ENCODE results near the gene HDHD3.
"Not testable (repeated sequence)": the region's sequence is repeated elsewhere in the genome, so short reads cannot be mapped to it uniquely, and the experiment has no call there.

Gene HDHD3

DNA sequence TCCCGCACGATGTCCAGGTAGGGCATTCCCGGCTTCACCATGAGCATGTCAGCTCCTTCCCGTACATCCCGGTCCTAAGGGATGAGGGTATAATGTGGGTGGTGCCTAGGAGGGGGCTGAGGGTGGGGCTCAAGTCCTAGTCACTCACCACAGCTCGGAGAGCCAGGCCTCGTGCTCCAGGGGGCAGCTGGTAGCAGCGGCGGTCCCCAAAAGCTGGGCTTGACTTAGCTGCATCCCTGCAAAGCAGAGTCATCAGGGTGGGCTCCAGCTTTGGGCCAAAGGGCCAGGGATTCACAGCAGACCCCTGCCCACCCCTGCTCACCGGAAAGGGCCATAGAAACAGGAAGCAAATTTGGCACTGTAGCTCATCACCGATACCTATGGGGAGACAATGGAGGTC, 12.7 kb upstream of the HDHD3 start:
- no peak for DNase-seq (ENCODE audit: low read depth in 3 of 3)

DNA sequence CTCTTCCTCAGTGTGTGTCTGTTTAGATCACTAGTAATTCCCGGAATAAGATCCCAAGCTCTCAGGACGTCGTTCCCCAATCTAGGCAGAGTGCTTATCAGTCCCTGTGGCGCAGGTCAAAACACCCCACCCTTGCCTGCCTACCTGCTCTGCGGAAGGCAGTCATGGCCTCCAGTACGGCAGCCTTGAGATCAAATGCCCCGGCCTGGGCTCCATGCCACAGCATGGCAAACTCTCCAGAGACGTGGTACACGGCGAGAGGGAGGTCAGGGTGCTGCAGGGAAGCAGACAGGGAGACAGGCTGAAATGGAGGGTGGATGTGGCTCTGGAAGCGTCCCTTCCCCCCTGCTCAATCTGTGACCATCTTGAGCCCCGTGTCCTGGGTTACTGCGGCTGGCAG, 12.0 kb upstream of the HDHD3 start:
- DNase-seq (ENCODE audit: low read depth in 3 of 3) = no peak

DNA sequence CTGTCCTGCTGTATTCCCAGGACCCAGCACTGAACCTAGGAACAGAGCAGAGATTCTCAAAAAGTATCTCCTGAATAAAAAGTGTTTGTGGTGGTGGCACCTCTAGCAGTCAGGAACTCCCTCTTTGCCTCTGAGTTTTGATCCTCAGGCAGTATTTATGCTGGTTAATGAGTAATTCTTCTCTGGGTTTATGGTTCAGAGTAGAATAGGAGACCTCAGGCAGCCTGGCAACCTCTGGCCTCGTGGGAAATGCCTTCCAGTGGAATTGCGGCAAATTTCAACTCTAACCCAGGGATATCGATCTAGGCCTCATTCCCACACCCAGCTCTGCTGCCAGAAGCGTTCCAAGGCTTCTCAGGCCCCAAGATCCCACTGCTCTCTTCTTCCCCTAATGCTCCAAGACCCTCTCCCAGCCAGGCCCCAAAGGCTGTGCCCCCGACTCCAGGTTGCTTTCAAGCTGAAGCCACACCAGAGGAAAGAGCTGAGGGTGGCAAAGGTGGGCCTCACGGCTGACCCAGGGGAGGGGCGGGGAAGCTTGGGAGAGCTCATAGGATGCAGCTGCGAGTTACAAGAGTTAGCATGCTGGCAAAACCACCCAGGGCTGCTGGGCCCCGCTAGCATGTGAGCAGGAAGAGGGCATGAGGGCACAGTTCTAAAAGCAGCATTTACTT, 10.9 kb upstream of the HDHD3 start:
- DNase-seq (ENCODE audit: low read depth in 3 of 3) = no peak

DNA sequence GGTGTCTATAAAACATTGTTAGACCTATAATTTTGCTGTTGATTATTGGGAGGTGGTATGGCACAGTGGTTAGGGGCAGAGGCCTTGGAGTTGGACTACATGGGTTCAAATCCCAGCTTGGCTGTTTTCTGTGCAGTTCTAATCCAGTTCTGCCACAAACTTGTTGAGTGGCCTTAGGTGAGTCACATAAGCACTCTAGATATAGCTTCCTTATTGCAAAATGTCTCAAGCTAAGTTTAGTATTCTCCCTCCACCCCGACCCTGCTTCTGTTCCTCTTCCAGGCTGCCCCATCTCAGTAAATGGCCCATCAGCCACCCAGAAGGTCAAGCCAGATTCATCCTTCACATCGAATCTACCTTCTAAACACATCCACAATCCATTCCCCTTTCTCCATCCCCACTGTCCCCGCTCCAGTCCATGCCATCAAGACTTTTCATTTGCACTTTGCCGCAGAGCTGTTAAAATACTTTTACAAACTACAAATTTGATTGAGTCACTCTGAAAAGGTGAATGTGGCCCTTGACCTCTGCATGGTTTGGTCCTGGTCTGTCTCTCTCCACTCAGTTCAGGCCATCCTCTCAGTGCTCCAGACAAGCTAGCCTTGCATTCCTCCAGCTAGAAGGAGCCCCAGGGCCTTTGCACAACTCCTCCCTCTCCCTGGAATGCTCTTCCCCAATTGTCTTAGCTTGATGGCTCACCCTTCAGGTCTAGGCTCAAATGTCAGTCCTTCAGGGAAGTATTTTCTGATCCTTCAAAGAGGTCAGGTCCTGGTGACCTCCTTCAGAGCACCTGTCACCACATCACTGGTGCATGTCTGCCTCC, 10.0 kb upstream of the HDHD3 start:
- no peak for DNase-seq (ENCODE audit: low read depth in 3 of 3)

DNA sequence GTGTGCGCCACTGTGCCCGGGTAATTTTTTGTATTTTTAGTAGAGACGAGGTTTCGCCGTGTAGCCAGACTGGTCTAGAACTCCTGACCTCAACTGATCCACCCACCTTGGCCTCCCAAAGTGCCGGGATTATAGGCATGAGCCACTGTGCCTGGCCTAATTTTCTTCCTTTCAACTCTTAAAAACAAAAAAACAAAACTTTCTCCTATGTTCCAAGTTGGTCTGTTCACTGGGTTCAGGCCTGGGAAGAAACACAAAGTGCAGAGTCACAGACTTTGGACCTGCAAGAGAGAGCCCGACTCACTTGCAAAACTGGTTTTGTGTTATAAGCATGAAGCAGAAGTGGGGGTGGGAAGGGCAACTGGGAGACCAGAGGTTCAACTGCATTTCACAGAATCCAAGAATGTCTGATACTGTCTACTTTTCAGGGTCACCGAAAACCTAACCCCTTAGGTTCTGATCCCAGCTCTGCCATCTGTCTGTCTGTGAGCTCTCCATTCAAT, 5.2 kb upstream of the HDHD3 start:
- no peak for DNase-seq (ENCODE audit: low read depth in 3 of 3)

DNA sequence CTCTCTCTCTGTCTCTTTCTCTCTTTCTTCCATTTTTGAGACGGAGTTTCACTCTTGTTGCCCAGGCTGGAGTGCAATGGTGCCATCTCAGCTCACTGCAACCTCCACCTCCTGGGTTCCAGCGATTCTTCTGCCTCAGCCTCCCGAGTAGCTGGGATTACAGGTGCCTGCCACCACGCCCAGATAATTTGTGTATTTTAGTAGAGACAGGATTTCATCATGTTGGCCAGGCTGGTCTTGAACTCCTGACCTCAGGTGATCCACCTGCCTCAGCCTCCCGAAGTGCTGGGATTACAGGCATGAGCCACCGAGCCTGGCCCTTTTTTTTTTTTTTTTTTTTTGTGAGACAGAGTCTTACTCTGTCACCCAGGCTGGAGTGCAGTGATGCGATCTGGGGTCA, 4.7 kb upstream of the HDHD3 start:
- not testable (repeated sequence) for DNase-seq (ENCODE audit: low read depth in 3 of 3)

DNA sequence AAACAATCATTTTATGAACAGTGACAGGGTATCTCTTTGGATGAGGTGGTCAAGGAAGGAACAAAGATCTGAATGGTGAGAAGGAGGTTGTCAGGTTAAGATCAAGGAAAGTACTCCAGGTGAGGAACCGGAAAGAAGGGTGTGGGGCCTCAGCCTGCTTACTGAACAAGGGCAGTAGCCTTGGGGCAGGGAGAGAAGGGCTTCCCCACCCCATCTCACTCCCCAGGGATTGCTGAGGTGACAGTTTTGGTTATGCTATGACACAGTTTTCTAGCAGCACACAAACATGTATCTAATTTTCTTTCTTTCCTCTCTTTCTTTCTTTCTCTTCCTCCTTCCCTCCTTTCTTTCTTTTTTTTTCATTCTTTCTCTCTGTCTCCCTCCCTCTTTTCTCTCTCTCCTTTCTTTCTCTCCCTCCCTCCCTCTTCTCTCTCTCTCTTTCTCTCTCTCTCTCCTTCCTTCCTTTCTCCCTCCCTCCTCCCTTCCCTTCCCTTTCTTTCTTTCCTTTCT, 4.1 kb upstream of the HDHD3 start:
- DNase-seq (ENCODE audit: low read depth in 3 of 3) = no peak

DNA sequence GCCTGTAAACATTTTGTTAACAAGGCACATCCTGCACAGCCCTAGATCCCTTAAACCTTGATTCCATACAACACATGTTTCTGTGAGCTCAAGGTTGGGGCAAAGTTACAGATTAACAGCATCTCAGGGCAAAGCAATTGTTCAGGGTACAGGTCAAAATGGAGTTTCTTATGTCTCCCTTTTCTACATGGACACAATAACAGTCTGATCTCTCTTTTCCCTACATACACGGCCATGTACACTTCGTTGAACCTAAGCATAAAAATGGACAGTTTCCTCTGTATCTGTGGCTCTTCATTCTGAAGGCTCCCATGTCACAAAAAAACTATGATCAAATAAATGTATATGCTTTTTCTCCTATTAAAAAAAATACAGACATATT, 3.0 kb upstream of the HDHD3 start:
- DNase-seq (ENCODE audit: low read depth in 3 of 3) = not testable (repeated sequence)

DNA sequence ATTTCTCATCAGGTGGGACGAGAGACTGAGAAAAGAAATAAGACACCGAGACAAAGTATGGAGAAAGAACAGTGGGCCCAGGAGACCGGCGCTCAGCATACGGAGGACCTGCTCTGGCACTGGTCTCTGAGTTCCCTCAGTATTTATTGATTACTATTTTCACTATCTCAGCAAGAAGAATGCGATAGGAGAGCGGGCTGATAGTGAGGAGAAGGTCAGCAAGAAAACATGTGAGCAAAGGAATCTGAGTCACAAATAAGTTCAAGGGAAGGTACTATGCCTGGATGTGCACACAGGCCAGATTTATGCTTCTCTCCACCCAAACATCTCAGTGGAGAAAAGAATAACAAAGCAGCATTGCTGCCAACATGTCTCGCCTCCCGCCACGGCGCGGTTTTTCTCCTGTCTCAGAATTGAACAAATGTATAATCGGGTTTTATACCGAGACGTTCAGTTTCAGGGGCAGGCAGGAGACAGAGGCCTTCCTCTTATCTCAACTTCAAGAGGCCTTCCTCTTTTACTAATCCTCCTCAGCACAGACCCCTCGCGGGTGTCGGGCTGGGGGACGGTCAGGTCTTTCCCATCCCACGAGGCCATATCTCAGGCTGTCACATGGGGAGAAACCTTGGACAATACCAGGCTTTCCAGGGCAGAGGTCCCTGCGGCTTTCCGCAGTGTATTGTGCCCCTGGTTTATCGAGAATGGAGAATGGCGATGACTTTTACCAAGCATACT, 2.5 kb upstream of the HDHD3 start:
- not testable (repeated sequence) for DNase-seq (ENCODE audit: low read depth in 3 of 3)

DNA sequence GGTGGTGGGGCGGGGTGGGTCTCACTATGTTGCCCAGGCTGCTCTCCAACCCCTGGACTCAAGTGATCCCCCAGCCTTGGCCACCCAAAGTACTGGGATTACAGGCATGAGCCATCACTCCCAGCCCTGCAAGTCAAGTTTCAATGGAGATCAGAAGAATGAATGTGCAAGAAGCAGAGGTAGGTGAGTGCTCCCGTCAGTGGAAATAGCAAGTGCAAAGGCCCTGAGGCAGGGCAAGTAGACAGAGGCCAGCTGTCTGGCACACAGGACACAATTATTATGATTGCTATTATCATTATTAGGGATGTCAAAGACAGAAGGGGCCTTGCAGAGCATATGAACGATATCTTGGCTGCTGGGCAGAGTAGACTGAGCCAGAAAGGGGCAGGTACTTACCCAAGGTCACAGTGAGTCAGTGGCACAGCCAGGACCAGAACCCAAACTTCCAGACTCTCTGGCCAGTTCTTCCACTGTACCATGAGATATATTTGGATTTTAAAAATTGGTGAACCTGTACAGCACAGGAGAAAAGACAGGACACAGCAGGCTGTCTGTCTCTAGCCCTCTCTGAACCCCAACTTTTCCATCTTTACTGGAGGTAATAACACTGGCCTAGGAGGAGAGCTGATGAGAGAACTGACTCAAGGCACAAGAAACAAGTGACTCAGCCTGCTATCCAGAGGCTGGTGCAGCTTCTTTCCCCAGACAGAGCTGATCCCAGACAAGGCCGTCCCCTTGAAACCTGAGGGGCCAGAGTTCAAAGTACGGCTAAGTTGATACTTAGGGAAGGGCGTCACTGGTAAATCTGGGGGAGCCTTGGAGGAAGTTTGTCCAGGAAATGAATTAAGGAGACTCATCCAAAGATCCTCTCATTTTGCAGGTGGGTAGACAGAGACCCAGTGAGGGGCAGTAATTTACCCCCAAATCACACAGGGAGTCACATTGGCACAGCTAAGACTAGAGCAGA, 1.4 kb downstream of the HDHD3 start:
- DNase-seq (ENCODE audit: low read depth in 3 of 3) = no peak

DNA sequence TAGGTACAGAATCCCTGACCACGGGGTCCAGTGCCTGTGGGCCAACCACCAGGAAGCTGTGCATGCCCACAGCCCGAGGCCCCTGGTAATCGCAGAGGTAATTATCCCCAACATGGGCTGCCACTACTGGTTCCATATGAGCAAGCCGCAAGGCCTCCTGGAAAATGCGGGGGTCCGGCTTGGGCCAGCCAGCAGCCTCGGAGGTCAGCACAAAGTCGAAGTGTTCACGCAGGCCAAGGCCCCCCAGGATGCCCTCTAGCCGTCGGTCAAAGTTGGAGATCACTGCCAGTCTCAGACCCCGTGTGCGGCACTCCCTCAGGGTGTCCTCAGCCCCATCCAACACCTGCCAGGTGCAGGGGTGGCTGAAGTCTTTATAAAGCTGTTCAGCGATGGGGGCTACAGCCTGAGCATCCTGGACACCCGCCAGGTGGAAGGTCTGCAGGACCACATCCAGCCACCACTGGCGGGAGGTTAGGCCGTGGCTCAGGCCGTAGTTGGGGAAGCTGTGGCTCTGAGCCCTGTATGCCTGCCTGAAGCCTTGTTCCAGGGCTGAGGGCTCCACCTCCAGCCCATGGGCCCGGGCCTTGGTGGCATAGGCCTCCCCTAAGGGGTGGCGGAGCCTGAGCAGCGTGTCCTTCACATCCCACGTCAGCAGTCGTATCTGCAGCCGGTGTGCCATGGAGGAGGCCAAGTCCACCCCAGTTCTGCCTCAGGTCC, 3.0 kb downstream of the HDHD3 start:
- no peak for DNase-seq (ENCODE audit: low read depth in 3 of 3)

DNA sequence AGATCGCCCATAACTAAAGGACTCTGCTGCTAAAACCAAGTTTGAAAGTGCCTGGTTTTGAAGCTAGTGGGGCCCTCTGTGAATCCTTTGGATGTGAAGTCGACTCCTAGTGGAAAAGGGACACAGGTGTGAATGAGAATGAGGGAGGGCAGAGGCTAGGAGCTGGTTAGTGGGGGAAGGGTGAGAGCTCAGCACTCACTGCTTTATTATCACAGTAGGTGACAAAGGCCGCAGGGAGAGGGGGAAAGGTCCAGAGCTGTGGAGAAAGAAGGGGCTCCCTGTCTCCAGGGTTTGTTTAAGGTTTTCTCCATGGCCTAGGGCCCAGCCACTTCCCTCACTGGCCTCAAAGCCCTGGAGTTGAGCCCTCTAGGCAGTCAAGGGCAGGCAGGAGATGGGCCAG, 3.5 kb downstream of the HDHD3 start:
- DNase-seq (ENCODE audit: low read depth in 3 of 3) = no peak

DNA sequence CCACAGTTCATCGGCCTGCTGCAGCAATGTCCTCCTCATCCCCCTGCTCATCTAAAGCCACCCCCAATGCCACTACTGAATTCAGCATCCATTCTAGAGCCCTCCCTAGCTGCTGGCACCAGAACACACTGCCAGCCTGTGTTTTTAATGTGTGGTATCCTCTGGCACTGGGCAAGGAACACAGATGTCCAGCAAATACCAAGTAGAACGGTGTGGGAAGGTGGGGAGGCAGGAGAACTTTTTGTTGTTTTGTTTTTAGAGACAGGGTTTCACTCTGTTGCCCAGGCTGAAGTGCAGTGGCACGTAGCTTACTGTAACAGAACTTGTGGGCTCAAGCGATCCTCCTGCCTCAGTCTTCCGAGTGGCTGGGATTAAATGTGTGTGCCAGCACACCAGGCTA, 4.7 kb downstream of the HDHD3 start:
- DNase-seq (ENCODE audit: low read depth in 3 of 3) = no peak

DNA sequence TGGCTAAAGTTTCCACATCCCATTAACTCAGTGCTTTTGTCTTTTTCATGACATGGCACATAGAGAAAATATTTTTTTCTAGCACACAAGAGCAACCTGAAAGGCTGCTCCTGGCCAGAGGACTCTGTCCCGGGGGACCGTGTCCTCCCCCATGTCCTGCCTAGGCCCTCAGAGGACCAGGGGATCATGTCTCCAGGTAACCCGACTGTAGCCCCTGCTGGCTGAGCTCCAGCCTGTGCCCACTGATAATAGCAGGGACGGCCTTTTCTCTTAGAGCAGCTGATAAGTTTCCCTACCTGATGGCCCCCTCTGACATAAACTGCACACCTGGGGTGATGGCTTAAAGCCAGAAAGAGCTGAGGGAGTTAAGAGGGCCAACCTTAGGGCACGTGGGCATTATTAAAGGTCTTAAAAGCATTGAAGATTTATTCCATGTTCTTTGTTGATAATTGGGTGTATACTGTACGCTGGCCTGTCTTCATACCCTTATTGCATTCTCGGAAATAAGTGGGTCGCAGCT, 5.9 kb downstream of the HDHD3 start:
- DNase-seq (ENCODE audit: low read depth in 3 of 3) = no peak

DNA sequence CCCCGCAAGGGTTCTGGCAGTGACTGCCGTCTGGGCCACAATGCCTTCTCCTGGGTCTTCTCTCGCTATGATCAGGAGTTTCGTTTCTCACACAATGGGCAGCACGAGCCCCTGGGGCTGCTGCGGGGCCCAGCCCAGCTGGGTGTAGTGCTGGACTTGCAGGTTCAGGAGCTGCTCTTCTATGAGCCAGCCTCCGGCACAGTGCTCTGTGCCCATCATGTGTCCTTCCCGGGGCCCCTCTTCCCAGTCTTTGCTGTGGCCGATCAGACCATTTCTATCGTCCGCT, 7.0 kb downstream of the HDHD3 start:
- DNase-seq (ENCODE audit: low read depth in 3 of 3) = no peak

DNA sequence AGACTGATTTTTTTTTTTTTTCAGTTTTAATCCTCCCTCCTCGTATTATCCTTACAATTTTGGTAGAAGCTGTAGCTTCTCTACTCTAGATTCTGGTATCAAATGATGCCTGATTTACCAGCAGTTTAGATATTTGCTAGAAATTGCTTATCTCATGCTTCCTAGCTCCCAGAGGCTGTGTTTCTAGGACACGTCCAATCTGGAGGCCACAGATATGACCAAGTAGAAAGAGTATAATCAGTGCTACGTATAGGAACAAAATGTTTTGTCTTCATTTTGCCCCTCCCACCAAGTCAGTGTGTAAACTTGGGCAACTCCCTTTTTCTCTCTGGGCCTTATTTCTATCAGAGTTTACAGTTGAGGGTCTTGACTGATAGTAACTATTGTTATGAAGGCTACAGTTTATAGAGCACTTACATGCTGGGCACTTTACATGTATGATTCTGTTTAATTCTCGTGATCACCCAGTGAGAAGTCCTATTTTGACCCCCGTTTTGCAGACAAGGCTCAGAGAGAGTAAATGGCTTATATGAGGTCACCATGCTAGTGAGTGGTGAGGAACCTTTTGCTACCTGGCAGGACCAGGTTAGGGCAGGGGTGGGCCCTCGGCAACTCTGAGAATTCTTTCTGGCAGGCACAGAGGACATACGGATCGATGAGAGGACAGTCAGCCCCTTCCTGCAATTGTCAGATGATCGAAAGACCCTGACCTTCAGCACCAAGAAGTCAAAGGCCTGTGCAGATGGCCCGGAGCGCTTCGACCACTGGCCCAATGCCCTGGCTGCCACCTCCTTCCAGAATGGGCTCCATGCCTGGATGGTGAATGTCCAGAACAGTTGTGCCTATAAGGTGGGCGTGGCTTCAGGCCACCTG, 7.6 kb downstream of the HDHD3 start:
- DNase-seq (ENCODE audit: low read depth in 3 of 3) = no peak

DNA sequence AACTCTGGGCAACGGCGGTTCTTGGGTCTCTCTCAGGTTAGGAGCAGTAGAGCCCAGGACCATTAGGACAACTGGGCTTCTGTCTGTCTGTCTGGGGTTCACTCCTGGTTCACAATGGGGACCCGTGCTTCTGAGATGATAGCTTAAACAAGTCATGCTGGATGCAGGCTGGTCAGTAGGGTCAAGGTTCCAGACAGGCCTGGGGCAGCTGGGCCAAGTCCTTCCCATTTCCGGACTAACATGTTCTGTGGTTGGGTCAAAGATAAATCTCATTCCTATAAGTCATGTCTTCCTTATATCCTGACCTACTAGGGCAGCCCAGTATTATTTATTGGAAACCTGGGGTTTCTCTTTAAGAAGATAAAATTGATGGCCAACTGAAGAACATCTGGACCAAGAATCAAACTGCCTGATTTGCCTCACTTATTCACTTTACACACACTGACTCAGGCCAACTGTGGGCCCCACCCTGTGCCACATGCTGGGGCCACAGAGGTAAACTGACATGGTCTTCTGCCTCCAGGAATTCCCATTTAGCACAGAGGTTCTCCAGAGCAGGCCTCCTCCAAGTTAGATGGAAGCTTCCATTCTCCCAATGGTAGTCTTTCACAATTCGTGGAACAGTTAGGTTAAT, 8.3 kb downstream of the HDHD3 start:
- no peak for DNase-seq (ENCODE audit: low read depth in 3 of 3)

DNA sequence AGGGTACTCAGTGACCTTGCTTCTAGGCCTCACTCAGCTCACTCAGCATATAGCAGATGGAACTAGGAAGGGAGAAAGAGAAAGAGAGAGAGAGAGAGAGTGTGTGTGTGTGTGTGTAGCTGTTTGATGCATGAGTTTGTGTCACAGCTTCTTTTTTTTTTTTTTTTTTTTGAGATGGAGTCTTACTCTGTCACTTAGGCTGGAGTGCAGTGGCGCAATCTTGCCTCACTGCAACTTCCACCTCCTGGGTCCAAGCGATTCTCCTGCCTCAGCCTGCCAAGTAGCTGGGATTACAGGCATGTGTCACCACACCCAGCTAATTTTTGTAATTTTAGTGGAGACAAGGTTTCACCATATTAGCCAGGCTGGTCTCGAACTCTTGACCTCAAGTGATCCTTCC, 11.1 kb downstream of the HDHD3 start:
- DNase-seq (ENCODE audit: low read depth in 3 of 3) = not testable (repeated sequence)

DNA sequence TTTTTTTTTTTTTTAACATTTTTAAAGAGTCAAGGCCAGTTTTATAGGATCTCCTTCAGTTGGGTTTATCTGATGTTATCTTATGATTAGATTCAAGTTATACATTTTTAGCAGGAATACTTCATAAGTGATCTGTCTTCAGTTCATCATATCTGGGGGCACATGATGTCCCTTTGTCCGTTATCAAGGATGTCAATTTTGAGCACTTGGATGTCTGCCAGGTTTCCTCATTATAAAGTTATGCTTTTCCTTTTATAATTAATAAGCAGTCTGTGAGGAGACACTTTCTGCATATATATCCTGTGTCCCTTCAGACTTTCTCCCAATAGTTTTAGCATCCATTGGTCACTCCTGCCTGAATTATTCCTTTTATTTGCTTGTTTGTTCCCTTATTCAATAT, 11.8 kb downstream of the HDHD3 start:
- DNase-seq (ENCODE audit: low read depth in 3 of 3) = no peak
